ENCODE data around the gene RMP24.
A peak's percentile ranks its signal among the peaks of the same experiment; 100 is the strongest.

RMP24 gene

DNA sequence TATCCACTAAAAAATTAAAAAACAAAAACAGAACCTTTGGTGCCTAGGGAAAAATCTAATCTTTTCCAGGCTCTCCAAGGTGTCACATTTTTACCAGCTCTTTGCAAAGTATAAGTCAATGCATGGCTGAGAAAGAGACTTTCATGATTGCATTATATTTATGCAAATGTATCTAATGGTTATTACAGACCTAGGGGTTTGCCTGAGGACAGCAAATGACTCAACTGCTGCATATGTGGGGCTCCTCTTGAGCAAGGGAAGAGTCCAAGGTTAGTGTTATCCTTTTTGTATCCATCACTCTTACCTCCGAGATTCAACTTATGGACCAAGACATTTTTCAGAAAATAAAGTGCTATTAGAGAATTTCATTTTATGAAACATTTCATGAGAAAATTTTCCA is 33.9 kb upstream of the RMP24 start (continued):
- TF ChIP-seq, protein P1, sequence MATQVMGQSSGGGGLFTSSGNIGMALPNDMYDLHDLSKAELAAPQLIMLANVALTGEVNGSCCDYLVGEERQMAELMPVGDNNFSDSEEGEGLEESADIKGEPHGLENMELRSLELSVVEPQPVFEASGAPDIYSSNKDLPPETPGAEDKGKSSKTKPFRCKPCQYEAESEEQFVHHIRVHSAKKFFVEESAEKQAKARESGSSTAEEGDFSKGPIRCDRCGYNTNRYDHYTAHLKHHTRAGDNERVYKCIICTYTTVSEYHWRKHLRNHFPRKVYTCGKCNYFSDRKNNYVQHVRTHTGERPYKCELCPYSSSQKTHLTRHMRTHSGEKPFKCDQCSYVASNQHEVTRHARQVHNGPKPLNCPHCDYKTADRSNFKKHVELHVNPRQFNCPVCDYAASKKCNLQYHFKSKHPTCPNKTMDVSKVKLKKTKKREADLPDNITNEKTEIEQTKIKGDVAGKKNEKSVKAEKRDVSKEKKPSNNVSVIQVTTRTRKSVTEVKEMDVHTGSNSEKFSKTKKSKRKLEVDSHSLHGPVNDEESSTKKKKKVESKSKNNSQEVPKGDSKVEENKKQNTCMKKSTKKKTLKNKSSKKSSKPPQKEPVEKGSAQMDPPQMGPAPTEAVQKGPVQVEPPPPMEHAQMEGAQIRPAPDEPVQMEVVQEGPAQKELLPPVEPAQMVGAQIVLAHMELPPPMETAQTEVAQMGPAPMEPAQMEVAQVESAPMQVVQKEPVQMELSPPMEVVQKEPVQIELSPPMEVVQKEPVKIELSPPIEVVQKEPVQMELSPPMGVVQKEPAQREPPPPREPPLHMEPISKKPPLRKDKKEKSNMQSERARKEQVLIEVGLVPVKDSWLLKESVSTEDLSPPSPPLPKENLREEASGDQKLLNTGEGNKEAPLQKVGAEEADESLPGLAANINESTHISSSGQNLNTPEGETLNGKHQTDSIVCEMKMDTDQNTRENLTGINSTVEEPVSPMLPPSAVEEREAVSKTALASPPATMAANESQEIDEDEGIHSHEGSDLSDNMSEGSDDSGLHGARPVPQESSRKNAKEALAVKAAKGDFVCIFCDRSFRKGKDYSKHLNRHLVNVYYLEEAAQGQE (IDR thresholded peaks at IDR 0.05; ENCODE audit: low read depth, low read length) = no peak
- TF ChIP-seq RCOR1 (IDR thresholded peaks at IDR 0.05; ENCODE audit: low read length) (no peak), FOXJ3 (CRISPR knock-in tag; IDR thresholded peaks at IDR 0.05) (no peak), TAF1 (IDR thresholded peaks at IDR 0.05; ENCODE audit: borderline replicate concordance, low read depth, low read length) (no peak), POLR2AphosphoS5 (IDR thresholded peaks at IDR 0.05; ENCODE audit: low read depth, low read length) (no peak), RXRA (IDR thresholded peaks at IDR 0.05; ENCODE audit: borderline replicate concordance, low read depth) (no peak), MEF2A (IDR thresholded peaks at IDR 0.05; ENCODE audit: borderline replicate concordance, low read depth) (no peak), NFIC (IDR thresholded peaks at IDR 0.05; ENCODE audit: borderline replicate concordance) (no peak), TCF12 (IDR thresholded peaks at IDR 0.05) (no peak), SIN3A (IDR thresholded peaks at IDR 0.05; ENCODE audit: borderline replicate concordance, low read depth, low read length) (no peak), CHD2 (IDR thresholded peaks at IDR 0.05; ENCODE audit: low read length, partially characterized antibody) (no peak), NRF1 (IDR thresholded peaks at IDR 0.05; ENCODE audit: low read depth, low read length) (no peak)
- TF ChIP-seq, protein P2, sequence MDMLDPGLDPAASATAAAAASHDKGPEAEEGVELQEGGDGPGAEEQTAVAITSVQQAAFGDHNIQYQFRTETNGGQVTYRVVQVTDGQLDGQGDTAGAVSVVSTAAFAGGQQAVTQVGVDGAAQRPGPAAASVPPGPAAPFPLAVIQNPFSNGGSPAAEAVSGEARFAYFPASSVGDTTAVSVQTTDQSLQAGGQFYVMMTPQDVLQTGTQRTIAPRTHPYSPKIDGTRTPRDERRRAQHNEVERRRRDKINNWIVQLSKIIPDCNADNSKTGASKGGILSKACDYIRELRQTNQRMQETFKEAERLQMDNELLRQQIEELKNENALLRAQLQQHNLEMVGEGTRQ (IDR thresholded peaks at IDR 0.05; ENCODE audit: borderline replicate concordance, low read depth, low read length) = no peak
- TF ChIP-seq, protein P3, sequence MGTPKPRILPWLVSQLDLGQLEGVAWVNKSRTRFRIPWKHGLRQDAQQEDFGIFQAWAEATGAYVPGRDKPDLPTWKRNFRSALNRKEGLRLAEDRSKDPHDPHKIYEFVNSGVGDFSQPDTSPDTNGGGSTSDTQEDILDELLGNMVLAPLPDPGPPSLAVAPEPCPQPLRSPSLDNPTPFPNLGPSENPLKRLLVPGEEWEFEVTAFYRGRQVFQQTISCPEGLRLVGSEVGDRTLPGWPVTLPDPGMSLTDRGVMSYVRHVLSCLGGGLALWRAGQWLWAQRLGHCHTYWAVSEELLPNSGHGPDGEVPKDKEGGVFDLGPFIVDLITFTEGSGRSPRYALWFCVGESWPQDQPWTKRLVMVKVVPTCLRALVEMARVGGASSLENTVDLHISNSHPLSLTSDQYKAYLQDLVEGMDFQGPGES (IDR thresholded peaks at IDR 0.05; ENCODE audit: low read depth, low read length) = no peak

DNA sequence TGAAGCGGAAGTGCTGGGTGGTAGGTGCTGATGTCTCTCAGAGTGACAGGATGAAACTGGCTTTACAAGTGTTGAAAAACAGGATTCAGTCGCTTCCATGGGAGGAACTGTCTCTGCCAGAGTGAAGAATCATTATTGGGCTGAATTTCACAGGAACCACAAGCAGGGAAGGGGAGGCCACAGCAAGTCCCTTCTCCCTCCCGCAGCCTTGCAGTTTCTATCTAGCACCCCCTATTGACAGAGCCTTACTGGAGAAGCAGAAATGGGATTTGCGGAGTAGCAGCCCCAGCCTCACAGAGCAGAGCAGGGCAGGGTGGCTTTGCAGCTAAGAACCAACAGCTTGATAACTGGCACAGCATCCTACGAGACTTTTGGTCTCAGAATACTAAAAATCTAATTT is 33.3 kb upstream of the RMP24 start:
- WGBS (ENCODE audit: low lambda C conversion rate) = 61% methylated on average over 4 of the region's 5 CpGs

More for the DNA sequence above, 33.3 kb upstream of the RMP24 start:
- Histone ChIP-seq H4K20me1 (ENCODE audit: insufficient read depth) (no peaks in the 10 kb centered on the region), H3K27ac (ENCODE audit: low read depth in 2 of 2, low read length in 1 of 2) (no peak overlapping the region), H3K4me3 (ENCODE audit: low read depth in 2 of 2, low read length in 1 of 2) (no peak overlapping the region), H3K9me2 (no peaks in the 10 kb centered on the region), H3K27me3 (ENCODE audit: insufficient read depth) (no peaks in the 10 kb centered on the region), H3K36me3 (replicated peaks in 1 of 2; ENCODE audit: control insufficient read depth in 1 of 2, insufficient read depth in 2 of 2, low read length in 1 of 2) (no peaks in the 10 kb centered on the region), H3K9ac (no peak overlapping the region), H2AFZ (ENCODE audit: low read depth) (no peak overlapping the region), H3K79me2 (ENCODE audit: insufficient read depth) (no peaks in the 10 kb centered on the region), H3F3A (replicated peaks; ENCODE audit: insufficient read depth) (no peaks in the 10 kb centered on the region), H3K9me3 (no peaks in the 10 kb centered on the region), H3K4me1 (ENCODE audit: control insufficient read depth in 1 of 2, insufficient read depth in 2 of 2, low read depth in 1 of 2, low read length in 1 of 2) (no peaks in the 10 kb centered on the region; a peak in 1 of 4 replicates), H3K4me2 (no peak overlapping the region)
- POLR2A ChIA-PET = no interaction called here
- CTCF ChIA-PET = interaction anchor here (4.3 to 4.7 kb wide), 2 partner anchors 10 to 183 kb away, joined by 18 to 34 read pairs; no protein-coding TSS in a partner anchor
- no peak for DNase-seq
- TF ChIP-seq CTCF (IDR thresholded peaks at IDR 0.05) = peak; percentile 16; the same call in 1 of the 2 replicates
- TF ChIP-seq NRF1 (IDR thresholded peaks at IDR 0.05; ENCODE audit: low read depth, low read length) = no peak
